H1 (cell line): ENCODE measurements around the gene RBM38. TPM values are rescaled to one million over a fixed set of nuclear protein-coding genes. Genes with fewer than 3 reads are reported as not detected.
A peak's percentile ranks its signal among the peaks of the same experiment; 100 is the strongest.

Experiments
- CTCF ChIA-PET: fragments of 300-600 bp; sonication (Branson Sonifier 250); formaldehyde crosslinking; loops from one replicate; lab custom pipeline; 2021; ENCODE audit not compliant: partially characterized antibody; lab: Charles Lee
- POLR2A ChIA-PET: fragments of 300-600 bp; sonication (Branson Sonifier 250); formaldehyde crosslinking; loops from one replicate; lab custom pipeline; 2021; ENCODE audit warnings: inconsistent platforms; ENCODE audit not compliant: partially characterized antibody; lab: Charles Lee
- DNase-seq, 2 experiments: peaks; one replicate each; pipeline versions ENCODE4 v3.0.0 to v3.0.0-alpha.2; 2010 to 2022; ENCODE audit warnings: low spot score in 2 of 2, low read depth in 1 of 2, mixed read lengths in 1 of 2
- FAIRE-seq: peaks from 2 replicates; lab custom pipeline; 2011; peaks lifted over from hg19 to GRCh38; lab: Jason Lieb, UNC
- H2AFZ ChIP-seq: 2 replicates; pipeline ENCODE4 v1.8.1; 2012; ENCODE audit warnings: low read length, inconsistent platforms
- H2AK5ac ChIP-seq: 2 replicates; pipeline ENCODE4 v1.6.1; 2013; ENCODE audit warnings: low read depth, low read length
- H2BK120ac ChIP-seq: replicated peaks from 2 replicates; pipeline ENCODE3; 2013; ENCODE audit warnings: low read depth, low read length, inconsistent platforms
- H2BK12ac ChIP-seq: 2 replicates; pipeline ENCODE4 v1.6.1; 2013; ENCODE audit warnings: low read depth, low read length
- H2BK15ac ChIP-seq: 2 replicates; pipeline ENCODE4 v1.6.1; 2013; ENCODE audit warnings: low read length
- H2BK20ac ChIP-seq: 2 replicates; pipeline ENCODE4 v1.6.1; 2013; ENCODE audit warnings: low read length
- H2BK5ac ChIP-seq: 2 replicates; pipeline ENCODE4 v1.6.1; 2013; ENCODE audit warnings: low read depth, low read length
- H3K14ac ChIP-seq: 2 replicates; pipeline ENCODE4 v1.6.1; 2013; ENCODE audit warnings: inconsistent platforms; ENCODE audit not compliant: insufficient read length
- H3K18ac ChIP-seq: 2 replicates; pipeline ENCODE4 v1.6.1; 2013; ENCODE audit warnings: low read length; ENCODE audit errors: extremely low read depth
- H3K23ac ChIP-seq: 2 replicates; pipeline ENCODE4 v1.6.1; 2013; ENCODE audit warnings: inconsistent platforms; ENCODE audit not compliant: insufficient read length
- H3K23me2 ChIP-seq: 2 replicates; pipeline ENCODE4 v1.6.1; 2013; ENCODE audit warnings: low read depth, low read length
- H3K27ac ChIP-seq: 2 replicates; pipeline ENCODE4 v1.6.1; 2011; ENCODE audit warnings: low read depth, low read length, inconsistent platforms
- H3K27me3 ChIP-seq, 4 experiments: replicated peaks in 1 of 4; 1 replicate in 1 of 4; 2 replicates in 3 of 4; pipeline versions ENCODE4 v1.6.1 to v1.8.1; 2011 to 2013; ENCODE audit warnings: low read length in 3 of 4, mild to moderate bottlenecking in 3 of 4, inconsistent platforms in 2 of 4, mixed read lengths in 2 of 4, moderate library complexity in 1 of 4; ENCODE audit not compliant: control insufficient read depth in 3 of 4, insufficient read depth in 3 of 4; ENCODE audit errors: extremely low read depth in 1 of 4
- H3K36me3 ChIP-seq, 4 experiments: 2 replicates each; pipeline versions ENCODE4 v1.6.1 to v1.8.1; 2011 to 2013; ENCODE audit warnings: mild to moderate bottlenecking in 4 of 4, low read length in 3 of 4, moderate library complexity in 2 of 4, control low read depth in 1 of 4, inconsistent platforms in 1 of 4; ENCODE audit not compliant: insufficient read depth in 4 of 4, control insufficient read depth in 2 of 4
- H3K4ac ChIP-seq: replicated peaks from 2 replicates; pipeline ENCODE3; 2013; ENCODE audit warnings: low read length, low read depth, mixed read lengths, inconsistent platforms; ENCODE audit not compliant: insufficient read length
- H3K4me1 ChIP-seq, 4 experiments: replicated peaks in 1 of 4; 1 replicate in 1 of 4; 2 replicates in 3 of 4; pipeline versions ENCODE4 v1.6.1 to v1.8.1; 2011 to 2013; ENCODE audit warnings: low read length in 3 of 4, inconsistent platforms in 2 of 4, mixed read lengths in 1 of 4; ENCODE audit not compliant: insufficient read depth in 4 of 4, control insufficient read depth in 3 of 4
- H3K4me2 ChIP-seq, 2 experiments: 2 replicates each; pipeline versions ENCODE4 v1.6.1 to v1.8.1; 2011 to 2013; ENCODE audit warnings: low read depth in 2 of 2, low read length in 2 of 2, control low read depth in 1 of 2, inconsistent platforms in 1 of 2, mild to moderate bottlenecking in 1 of 2; ENCODE audit not compliant: insufficient read depth in 1 of 2
- H3K4me3 ChIP-seq, 4 experiments: fragments of 200-600, 300-600 bp in 1 of 4; sonication (generic), shearing (Covaris generic), sonication (Bioruptor Twin) in 1 of 4; 2 replicates each; pipeline versions ENCODE4 v1.5.1 to v1.8.1; 2011 to 2016; ENCODE audit warnings: low read length in 4 of 4, low read depth in 3 of 4, control low read depth in 2 of 4, inconsistent platforms in 2 of 4, mild to moderate bottlenecking in 2 of 4, mixed read lengths in 1 of 4, moderate library complexity in 1 of 4; ENCODE audit not compliant: insufficient read depth in 2 of 4; ENCODE audit errors: extremely low read depth in 1 of 4
- H3K56ac ChIP-seq: replicated peaks from 2 replicates; pipeline ENCODE3; 2013; ENCODE audit warnings: low read depth, mild to moderate bottlenecking, mixed read lengths, low read length, inconsistent platforms; ENCODE audit not compliant: insufficient read length
- H3K79me1 ChIP-seq: 2 replicates; pipeline ENCODE4 v1.6.1; 2013; ENCODE audit warnings: low read depth, low read length, control low read depth
- H3K79me2 ChIP-seq, 2 experiments: 2 replicates each; pipeline versions ENCODE4 v1.6.1 to v1.8.1; 2012 to 2013; ENCODE audit warnings: low read length in 2 of 2, mild to moderate bottlenecking in 2 of 2, inconsistent platforms in 1 of 2; ENCODE audit not compliant: insufficient read depth in 2 of 2, control insufficient read depth in 1 of 2
- H3K9ac ChIP-seq, 4 experiments: replicated peaks in 1 of 4; 1 replicate in 1 of 4; 2 replicates in 3 of 4; pipeline versions ENCODE4 v1.6.1 to v1.8.1; 2011 to 2013; ENCODE audit warnings: low read depth in 3 of 4, low read length in 3 of 4, control low read depth in 2 of 4, mild to moderate bottlenecking in 2 of 4, moderate library complexity in 2 of 4, inconsistent platforms in 1 of 4; ENCODE audit errors: extremely low read depth in 1 of 4
- H3K9me3 ChIP-seq, 2 experiments: 2 replicates each; pipeline versions ENCODE4 v1.6.1 to v1.8.1; 2012 to 2013; ENCODE audit warnings: mild to moderate bottlenecking in 2 of 2, moderate library complexity in 2 of 2, control low read depth in 1 of 2, inconsistent platforms in 1 of 2, low read depth in 1 of 2, low read length in 1 of 2, mixed read lengths in 1 of 2; ENCODE audit not compliant: insufficient read depth in 2 of 2
- H4K20me1 ChIP-seq, 2 experiments: replicated peaks in 1 of 2; 2 replicates each; pipeline versions ENCODE3 to v1.8.1; 2011 to 2013; ENCODE audit warnings: inconsistent platforms in 2 of 2, low read length in 2 of 2, mild to moderate bottlenecking in 1 of 2; ENCODE audit not compliant: insufficient read depth in 2 of 2, control insufficient read depth in 1 of 2
- H4K5ac ChIP-seq: 2 replicates; pipeline ENCODE4 v1.6.1; 2013; ENCODE audit warnings: low read length, low read depth, mixed read lengths, inconsistent platforms; ENCODE audit not compliant: insufficient read length
- H4K8ac ChIP-seq: 2 replicates; pipeline ENCODE4 v1.8.0; 2013; ENCODE audit warnings: mild to moderate bottlenecking, moderate library complexity, low read length, inconsistent platforms; ENCODE audit not compliant: insufficient read depth; ENCODE audit errors: extremely low read depth
- H4K91ac ChIP-seq: replicated peaks from 2 replicates; pipeline ENCODE3; 2013; ENCODE audit warnings: low read length, mixed read lengths, inconsistent platforms; ENCODE audit not compliant: insufficient read length
- ATF3 ChIP-seq: IDR thresholded peaks from 2 replicates; pipeline ENCODE4 v1.6.1; 2011; ENCODE audit warnings: low read depth, mild to moderate bottlenecking, low read length; ENCODE audit not compliant: insufficient read depth
- BRCA1 ChIP-seq: IDR thresholded peaks from 2 replicates; pipeline ENCODE4 v1.6.1; 2012; ENCODE audit warnings: low read depth, low read length, improper control_type of control experiment
- CHD2 ChIP-seq: IDR thresholded peaks from 2 replicates; pipeline ENCODE4 v1.6.1; 2012; ENCODE audit warnings: low read length, improper control_type of control experiment
- EZH2 ChIP-seq: fragments of 200-600 bp; sonication (generic); IDR thresholded peaks from 2 replicates; pipeline ENCODE4 v1.7.1; 2012; ENCODE audit warnings: low read depth, mild to moderate bottlenecking, moderate library complexity, low read length, inconsistent platforms; ENCODE audit not compliant: severe bottlenecking
- HDAC2 ChIP-seq, 2 experiments: fragments of 300-600 bp in 1 of 2; sonication (generic) in 1 of 2; IDR thresholded peaks; 2 replicates each; pipeline ENCODE4 v1.6.1; 2011 to 2012; ENCODE audit warnings: low read depth in 2 of 2, low read length in 2 of 2, mild to moderate bottlenecking in 2 of 2, moderate library complexity in 2 of 2, borderline replicate concordance in 1 of 2, inconsistent platforms in 1 of 2
- HDAC6 ChIP-seq: IDR thresholded peaks from one replicate; pipeline ENCODE4 v1.7.1; 2012; ENCODE audit warnings: low read depth, mild to moderate bottlenecking, inconsistent platforms, low read length, moderate library complexity
- JUN ChIP-seq: IDR thresholded peaks from 2 replicates; pipeline ENCODE4 v1.6.1; 2011; ENCODE audit warnings: low read depth, mild to moderate bottlenecking, improper control_type of control experiment, low read length
- JUND ChIP-seq: IDR thresholded peaks from 2 replicates; pipeline ENCODE4 v1.6.1; 2011; ENCODE audit warnings: mild to moderate bottlenecking, improper control_type of control experiment, low read length
- POU5F1 ChIP-seq: IDR thresholded peaks from 2 replicates; pipeline ENCODE4 v1.6.1; 2011; ENCODE audit warnings: low read depth, mild to moderate bottlenecking, low read length, moderate library complexity
- RAD21 ChIP-seq, 2 experiments: IDR thresholded peaks in 1 of 2; conservative IDR thresholded peaks in 1 of 2; 2 replicates each; pipeline ENCODE4 v1.6.1; 2011; ENCODE audit warnings: low read depth in 2 of 2, low read length in 2 of 2, improper control_type of control experiment in 1 of 2, inconsistent platforms in 1 of 2, mild to moderate bottlenecking in 1 of 2, moderate library complexity in 1 of 2
- SIX5 ChIP-seq: IDR thresholded peaks from 2 replicates; pipeline ENCODE4 v1.6.1; 2011; ENCODE audit warnings: mild to moderate bottlenecking, low read depth, low read length
- SUZ12 ChIP-seq: fragments of 200-600 bp; sonication (generic); IDR thresholded peaks from 2 replicates; pipeline ENCODE4 v1.6.1; 2012; ENCODE audit warnings: mild to moderate bottlenecking, inconsistent platforms, low read length, moderate library complexity, mixed read lengths
- WGBS, 2 experiments: shearing (Covaris generic) in 1 of 2; methylation state at CpG; one replicate each; pipeline versions ENCODE4 v1.1.6 to v1.1.7; 2013 to 2015; ENCODE audit warnings: low lambda C conversion rate in 2 of 2, mixed read lengths in 2 of 2, inconsistent platforms in 1 of 2, low coverage in 1 of 2, missing lambda C conversion rate in 1 of 2; ENCODE audit not compliant: insufficient replicate concordance in 2 of 2, insufficient coverage in 1 of 2, insufficient read length in 1 of 2; ENCODE audit errors: extremely low coverage in 1 of 2, missing lambda C conversion rate in 1 of 2; 5-methylcytosine and 5-hydroxymethylcytosine counted together
- polyA plus RNA-seq, 7 experiments: library from polyadenylated mRNA; depleted of rRNA in 3 of 7; stranded (reverse) in 5 of 7; unstranded in 2 of 7; fragments of >200 nt in 5 of 7; fragments of 200-250 nt in 2 of 7; gene quantifications; 1 replicate in 5 of 7; 2 replicates in 1 of 7; 4 replicates in 1 of 7; pipeline versions ENCODE4 v1.2.1 to v1.2.3, GENCODE V29; 2011 to 2013; ENCODE audit warnings: missing spikeins in 2 of 7, mixed read lengths in 2 of 7
- total RNA-seq: library from RNA; stranded (reverse); fragmentation: NEBNext Ultra II Directional; extraction: Animal tissue kit (Norgen Biotek cat#: 25700); gene quantifications from 2 replicates; pipeline ENCODE4 v1.2.1, GENCODE V29; 2021

RBM38 gene
- total and polyA plus RNA-seq, 2 of the 8 experiments (the other 6 are each of a cell fraction or from before 2014, with no cell fraction given): 57.7 to 109 TPM

- Histone ChIP-seq H3K18ac (no peak overlapping the region), H3K36me3 (peaks cover 0 to 3% (median under 1%) of the 10 kb centered on the region in 4 experiments; a peak in 2 of 8 replicates), H4K20me1 (peaks cover 0 to 4% of the 10 kb centered on the region in 2 experiments), H3K79me1 (no peaks in the 10 kb centered on the region), H2BK15ac (no peak overlapping the region), H3K27ac (no peak overlapping the region), H3K56ac (no peak overlapping the region), H3K4me3 (no peak overlapping the region), H2BK120ac (no peak overlapping the region), H3K27me3 (no peaks in the 10 kb centered on the region), H3K9me3 (no peaks in the 10 kb centered on the region), H3K9ac (no peak overlapping the region), H3K4me1 (no peaks in the 10 kb centered on the region), H2BK5ac (no peak overlapping the region), H3K79me2 (no peaks in the 10 kb centered on the region), H4K91ac (no peak overlapping the region), H3K23me2 (peaks cover 5% of the 10 kb centered on the region; the same call in 1 of the 2 replicates), H3K14ac (no peak overlapping the region), H2AFZ (no peak overlapping the region), H2BK12ac (0 out of 2 replicates have a peak overlapping the region, but pooled peaks have one; percentile 23), H2BK20ac (no peak overlapping the region), H2AK5ac (no peak overlapping the region), H3K4me2 (no peak overlapping the region), H3K4ac (no peak overlapping the region), H4K5ac (no peak overlapping the region), H4K8ac (no peak overlapping the region), H3K23ac (no peak overlapping the region)
- DNase-seq (no peak), FAIRE-seq (no peak)
- TF ChIP-seq JUND (no peak), JUN (no peak), HDAC2 (IDR thresholded peaks at IDR 0.05; ENCODE audit: borderline replicate concordance in 1 of 2, low read depth in 2 of 2, low read length in 2 of 2) (no peak), HDAC6 (no peak), EZH2 (no peak), BRCA1 (no peak), SIX5 (no peak), SUZ12 (no peak), CHD2 (no peak), POU5F1 (no peak), RAD21 (IDR thresholded peaks at IDR 0.05 in 1 of 2, conservative IDR thresholded peaks at IDR 0.05 in 1 of 2; ENCODE audit: low read depth in 2 of 2, low read length in 2 of 2) (no peak), ATF3 (no peak)
- ChIA-PET POLR2A (interaction anchor here (1.4 to 2.0 kb wide), 4 partner anchors 10 to 23 kb away, joined by 3 to 11 read pairs (median 6); partner anchors contain the start of gene RBM38), CTCF (interaction anchor here (1.0 to 3.0 kb wide), 6 partner anchors 12 to 82 kb away, joined by 3 to 18 read pairs (median 4); no protein-coding TSS in a partner anchor)
- 96% methylated on average over 10 of the region's 10 CpGs; no CpG with 5 or more reads in 1 of the 2 experiments for WGBS, 2 experiments
Observed at GRCh38 chr20:57413986-57414385, 22.8 kb downstream of the RBM38 start.
